IMR-90 (cell line): ENCODE results near the gene SMKR1. TPM values are rescaled to one million over a fixed set of nuclear protein-coding genes. Genes with fewer than 3 reads are reported as not detected.

Experiments used
- ATAC-seq: fragments of 200-7000 bp; cut with Tn5 transposase; 2 replicates; pipeline ENCODE4 v1.9.1; 2020; ENCODE audit warnings: low read depth, mild to moderate bottlenecking, moderate library complexity
- BruUV-seq: library from RNA; stranded (reverse); fragments of 400-500 nt; replicated peaks from 2 replicates; lab custom pipeline; 2021; lab: Mats Ljungman, UMichigan
- CTCF ChIA-PET: fragments of 300-600 bp; formaldehyde crosslinking; extraction: SDS; loops from one replicate; lab custom pipeline; 2021; ENCODE audit warnings: antibody characterized with exemption; lab: Yijun Ruan, JAX
- POLR2A ChIA-PET: fragments of 300-600 bp; sonication (Branson Sonifier 250); formaldehyde crosslinking; loops from one replicate; lab custom pipeline; 2022; ENCODE audit warnings: antibody characterized with exemption; ENCODE audit not compliant: unreplicated experiment; lab: Charles Lee
- DNase-seq: peaks from one replicate; pipeline ENCODE4 v3.0.0; 2013
- H2AFZ ChIP-seq: replicated peaks from 2 replicates; pipeline ENCODE3; 2013; ENCODE audit warnings: low read length, mild to moderate bottlenecking; ENCODE audit not compliant: poor library complexity
- H2AK5ac ChIP-seq: 2 replicates; pipeline ENCODE4 v1.6.1; 2013; ENCODE audit warnings: low read depth, low read length, inconsistent platforms
- H2AK9ac ChIP-seq: replicated peaks from 2 replicates; pipeline ENCODE3; 2013; ENCODE audit warnings: mild to moderate bottlenecking, low read depth, low read length, moderate library complexity; ENCODE audit not compliant: poor library complexity
- H2BK120ac ChIP-seq: 2 replicates; pipeline ENCODE4 v1.6.1; 2013; ENCODE audit warnings: low read depth, low read length, inconsistent platforms
- H2BK15ac ChIP-seq: 3 replicates; pipeline ENCODE4 v1.6.1; 2013; ENCODE audit warnings: low read depth, low read length, inconsistent platforms
- H2BK20ac ChIP-seq: 2 replicates; pipeline ENCODE4 v1.6.1; 2013; ENCODE audit warnings: low read depth, mild to moderate bottlenecking, inconsistent platforms, low read length, moderate library complexity
- H2BK5ac ChIP-seq: 2 replicates; pipeline ENCODE4 v1.6.1; 2013; ENCODE audit warnings: mild to moderate bottlenecking, low read depth, low read length, inconsistent platforms; ENCODE audit not compliant: poor library complexity, severe bottlenecking
- H3K14ac ChIP-seq: replicated peaks from 2 replicates; pipeline ENCODE4 v1.6.1; 2013; ENCODE audit warnings: low read depth, low read length, inconsistent platforms
- H3K18ac ChIP-seq: 2 replicates; pipeline ENCODE4 v1.6.1; 2013; ENCODE audit warnings: low read depth, low read length, control low read depth
- H3K23ac ChIP-seq: 2 replicates; pipeline ENCODE4 v1.6.1; 2013; ENCODE audit warnings: low read depth, low read length, inconsistent platforms
- H3K27ac ChIP-seq: 2 replicates; pipeline ENCODE4 v1.5.1; 2013; ENCODE audit warnings: mild to moderate bottlenecking, control low read depth, low read length; ENCODE audit not compliant: insufficient read depth
- H3K27me3 ChIP-seq: 2 replicates; pipeline ENCODE4 v1.6.1; 2013; ENCODE audit warnings: low read length; ENCODE audit not compliant: control insufficient read depth, insufficient read depth
- H3K36me3 ChIP-seq: 2 replicates; pipeline ENCODE4 v1.6.1; 2013; ENCODE audit warnings: low read length, mixed read lengths; ENCODE audit not compliant: control insufficient read depth, insufficient read depth
- H3K4ac ChIP-seq: 2 replicates; pipeline ENCODE4 v1.6.1; 2013; ENCODE audit warnings: low read depth, low read length, inconsistent platforms
- H3K4me1 ChIP-seq: 2 replicates; pipeline ENCODE4 v1.6.1; 2013; ENCODE audit warnings: low read length, mixed read lengths; ENCODE audit not compliant: control insufficient read depth, insufficient read depth
- H3K4me2 ChIP-seq: 2 replicates; pipeline ENCODE4 v1.6.1; 2013; ENCODE audit warnings: low read depth, mild to moderate bottlenecking, control low read depth, low read length, moderate library complexity
- H3K4me3 ChIP-seq: 2 replicates; pipeline ENCODE4 v1.5.1; 2013; ENCODE audit warnings: low read depth, mild to moderate bottlenecking, control low read depth, low read length, moderate library complexity; ENCODE audit not compliant: insufficient read depth
- H3K56ac ChIP-seq: 2 replicates; pipeline ENCODE4 v1.6.1; 2013; ENCODE audit warnings: low read length, inconsistent platforms; ENCODE audit not compliant: insufficient read depth; ENCODE audit errors: extremely low read depth
- H3K79me1 ChIP-seq, 2 experiments: 2 replicates each; pipeline ENCODE4 v1.6.1; 2013; ENCODE audit warnings: low read length in 2 of 2, inconsistent platforms in 1 of 2, low read depth in 1 of 2
- H3K9ac ChIP-seq: 2 replicates; pipeline ENCODE4 v1.6.1; 2013; ENCODE audit warnings: low read depth, low read length, control low read depth
- H3K9me1 ChIP-seq: 2 replicates; pipeline ENCODE4 v1.6.1; 2013; ENCODE audit warnings: low read length, inconsistent platforms; ENCODE audit not compliant: insufficient read depth
- H3K9me3 ChIP-seq: 2 replicates; pipeline ENCODE4 v1.6.1; 2013; ENCODE audit warnings: low read length; ENCODE audit not compliant: control insufficient read depth, insufficient read depth
- H4K20me1 ChIP-seq: 2 replicates; pipeline ENCODE4 v1.6.1; 2013; ENCODE audit warnings: low read length, inconsistent platforms; ENCODE audit not compliant: insufficient read depth
- H4K5ac ChIP-seq: 2 replicates; pipeline ENCODE4 v1.6.1; 2013; ENCODE audit warnings: mild to moderate bottlenecking, low read depth, low read length, control low read depth
- H4K8ac ChIP-seq, 2 experiments: 2 replicates each; pipeline ENCODE4 v1.6.1; 2013; ENCODE audit warnings: low read depth in 2 of 2, low read length in 2 of 2, control low read depth in 1 of 2, inconsistent platforms in 1 of 2
- H4K91ac ChIP-seq: 2 replicates; pipeline ENCODE4 v1.6.1; 2013; ENCODE audit warnings: low read depth, low read length, inconsistent platforms; ENCODE audit not compliant: insufficient read depth
- CEBPB ChIP-seq: IDR thresholded peaks from 2 replicates; pipeline ENCODE4 v1.6.1; 2012; ENCODE audit warnings: low read depth, low read length, improper control_type of control experiment
- CHD1 ChIP-seq: IDR thresholded peaks from 2 replicates; pipeline ENCODE4 v1.6.1; 2012; ENCODE audit warnings: low read depth, low read length, improper control_type of control experiment
- FOS ChIP-seq: fragments of 150-350 bp; IDR thresholded peaks from 2 replicates; pipeline ENCODE4 v1.6.1; 2016; ENCODE audit warnings: low read depth, low read length
- MAZ ChIP-seq: IDR thresholded peaks from 2 replicates; pipeline ENCODE4 v1.6.1; 2012; ENCODE audit warnings: low read depth, mild to moderate bottlenecking, low read length, improper control_type of control experiment, moderate library complexity, borderline replicate concordance
- MXI1 ChIP-seq: IDR thresholded peaks from 2 replicates; pipeline ENCODE4 v1.6.1; 2012; ENCODE audit warnings: low read depth, mild to moderate bottlenecking, low read length, moderate library complexity, borderline replicate concordance
- POLR2A ChIP-seq: IDR thresholded peaks from 2 replicates; pipeline ENCODE4 v1.6.1; 2012; ENCODE audit warnings: mild to moderate bottlenecking, low read depth, low read length
- RCOR1 ChIP-seq: IDR thresholded peaks from 2 replicates; pipeline ENCODE4 v1.6.1; 2012; ENCODE audit warnings: mild to moderate bottlenecking, low read length, improper control_type of control experiment; ENCODE audit not compliant: insufficient replicate concordance
- RFX5 ChIP-seq: IDR thresholded peaks from 2 replicates; pipeline ENCODE4 v1.8.0; 2012; ENCODE audit warnings: low read depth, mild to moderate bottlenecking, low read length, moderate library complexity
- WGBS, 2 experiments: methylation state at CpG; one replicate each; pipeline versions ENCODE4 v1.1.5 to v1.1.7; 2013; ENCODE audit warnings: missing lambda C conversion rate in 2 of 2; ENCODE audit not compliant: insufficient read length in 1 of 2; ENCODE audit errors: extremely low coverage in 2 of 2; 5-methylcytosine and 5-hydroxymethylcytosine counted together
- dilution Hi-C: fragments of 300-500 bp; cut with HindIII; formaldehyde crosslinking; loops from one replicate; pipeline ENCODE4 v1.14.3; 2018; ENCODE audit warnings: low sequenced_read_pairs; ENCODE audit not compliant: unreplicated experiment
- in situ Hi-C: fragments of 300-500 bp; cut with MboI; formaldehyde crosslinking; loops from 3 replicates; pipeline ENCODE4 v1.14.3; 2019; ENCODE audit warnings: low sequenced_read_pairs, inconsistent platforms, mixed read lengths
- intact Hi-C: fragments of 100-400 bp; cut with micrococcal nuclease; formaldehyde crosslinking; loops from 2 replicates; pipeline ENCODE4 v1.10.0; 2022
- polyA plus RNA-seq, 3 experiments: library from polyadenylated mRNA; depleted of rRNA; stranded (reverse); fragments of >200 nt; gene quantifications; 2 replicates each; pipeline ENCODE4 v1.2.3, GENCODE V29; 2012; ENCODE audit warnings: low replicate concordance in 1 of 3
- total RNA-seq: library from RNA; depleted of rRNA; stranded (reverse); fragments of >200 nt; gene quantifications from 2 replicates; pipeline ENCODE4 v1.2.3, GENCODE V29; 2012
- TF ChIP-seq, protein P1 (sequence below): conservative IDR thresholded peaks from 2 replicates; pipeline ENCODE4 v1.5.1; 2012; ENCODE audit warnings: mild to moderate bottlenecking, low read depth, low read length, improper control_type of control experiment
- TF ChIP-seq, protein P2 (sequence below): fragments of 150-350 bp; IDR thresholded peaks from 2 replicates; pipeline ENCODE4 v1.6.1; 2016; ENCODE audit warnings: low read depth, mild to moderate bottlenecking, low read length, moderate library complexity, borderline replicate concordance

Gene SMKR1
- total and polyA plus RNA-seq, 2 of the 4 experiments (the other 2 are of a cell fraction) = 0.26 TPM; not detected in 1

DNA sequence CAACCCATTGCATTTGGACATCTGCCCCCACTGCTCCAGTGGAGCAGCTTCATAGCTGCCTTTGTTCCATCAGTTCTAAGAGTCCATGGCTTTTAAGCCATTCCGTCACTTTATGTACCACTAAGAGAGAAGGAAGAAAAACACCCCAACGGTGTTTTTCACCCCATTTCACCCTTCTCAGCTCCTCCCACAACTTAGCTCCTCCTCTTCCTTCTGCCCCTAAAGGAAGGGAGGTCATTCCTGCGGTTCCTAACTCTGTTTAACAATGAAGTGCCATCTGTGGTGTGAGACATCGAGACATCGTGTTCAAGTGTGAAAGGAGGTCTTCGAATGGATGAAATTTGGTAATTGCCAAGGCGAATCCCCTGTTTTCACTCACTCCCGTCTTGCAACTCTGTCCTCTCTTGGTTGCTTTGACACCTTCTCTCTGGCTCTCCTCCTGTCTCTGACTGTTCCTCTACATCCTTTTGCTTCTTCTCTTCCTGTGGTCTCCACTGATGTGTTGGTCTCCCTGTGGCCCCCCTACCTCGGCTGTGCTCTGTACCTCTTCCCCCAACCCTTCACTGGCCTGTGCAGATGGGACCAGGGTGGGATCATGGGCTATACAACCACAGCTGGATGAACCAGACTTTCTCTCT lies 23.0 kb downstream of the SMKR1 start:
- Histone ChIP-seq H3K79me1 (no peaks in the 10 kb centered on the region), H3K14ac (no peak overlapping the region), H3K23ac (no peak overlapping the region), H2BK5ac (no peak overlapping the region), H4K91ac (no peak overlapping the region), H4K8ac (no peak overlapping the region), H3K9me3 (no peaks in the 10 kb centered on the region), H3K4me3 (no peak overlapping the region), H4K20me1 (no peaks in the 10 kb centered on the region), H3K36me3 (no peaks in the 10 kb centered on the region), H4K5ac (no peak overlapping the region), H2AK5ac (no peak overlapping the region), H3K18ac (no peak overlapping the region), H3K9ac (no peak overlapping the region), H3K4ac (no peak overlapping the region), H2AFZ (no peak overlapping the region), H3K9me1 (0 out of 2 replicates have a peak, but pooled peaks cover 3% of the 10 kb centered on the region), H2AK9ac (peak overlapping the region; percentile 15), H3K27ac (no peak overlapping the region), H2BK20ac (no peak overlapping the region), H2BK15ac (no peak overlapping the region), H3K27me3 (peaks cover 25% of the 10 kb centered on the region), H3K56ac (no peak overlapping the region), H3K4me1 (no peaks in the 10 kb centered on the region), H2BK120ac (no peak overlapping the region), H3K4me2 (no peak overlapping the region)
- intact Hi-C loops (no loop called here), in situ Hi-C loops (no loop called here), dilution Hi-C loops (no loop called here)
- BruUV-seq = no TSS peak
- TF ChIP-seq CHD1 (no peak), MXI1 (no peak), RFX5 (no peak), FOS (no peak), MAZ (no peak), RCOR1 (no peak), POLR2A (no peak), CEBPB (no peak)
- TF ChIP-seq, protein P1, sequence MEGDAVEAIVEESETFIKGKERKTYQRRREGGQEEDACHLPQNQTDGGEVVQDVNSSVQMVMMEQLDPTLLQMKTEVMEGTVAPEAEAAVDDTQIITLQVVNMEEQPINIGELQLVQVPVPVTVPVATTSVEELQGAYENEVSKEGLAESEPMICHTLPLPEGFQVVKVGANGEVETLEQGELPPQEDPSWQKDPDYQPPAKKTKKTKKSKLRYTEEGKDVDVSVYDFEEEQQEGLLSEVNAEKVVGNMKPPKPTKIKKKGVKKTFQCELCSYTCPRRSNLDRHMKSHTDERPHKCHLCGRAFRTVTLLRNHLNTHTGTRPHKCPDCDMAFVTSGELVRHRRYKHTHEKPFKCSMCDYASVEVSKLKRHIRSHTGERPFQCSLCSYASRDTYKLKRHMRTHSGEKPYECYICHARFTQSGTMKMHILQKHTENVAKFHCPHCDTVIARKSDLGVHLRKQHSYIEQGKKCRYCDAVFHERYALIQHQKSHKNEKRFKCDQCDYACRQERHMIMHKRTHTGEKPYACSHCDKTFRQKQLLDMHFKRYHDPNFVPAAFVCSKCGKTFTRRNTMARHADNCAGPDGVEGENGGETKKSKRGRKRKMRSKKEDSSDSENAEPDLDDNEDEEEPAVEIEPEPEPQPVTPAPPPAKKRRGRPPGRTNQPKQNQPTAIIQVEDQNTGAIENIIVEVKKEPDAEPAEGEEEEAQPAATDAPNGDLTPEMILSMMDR = no peak
- TF ChIP-seq, protein P2, sequence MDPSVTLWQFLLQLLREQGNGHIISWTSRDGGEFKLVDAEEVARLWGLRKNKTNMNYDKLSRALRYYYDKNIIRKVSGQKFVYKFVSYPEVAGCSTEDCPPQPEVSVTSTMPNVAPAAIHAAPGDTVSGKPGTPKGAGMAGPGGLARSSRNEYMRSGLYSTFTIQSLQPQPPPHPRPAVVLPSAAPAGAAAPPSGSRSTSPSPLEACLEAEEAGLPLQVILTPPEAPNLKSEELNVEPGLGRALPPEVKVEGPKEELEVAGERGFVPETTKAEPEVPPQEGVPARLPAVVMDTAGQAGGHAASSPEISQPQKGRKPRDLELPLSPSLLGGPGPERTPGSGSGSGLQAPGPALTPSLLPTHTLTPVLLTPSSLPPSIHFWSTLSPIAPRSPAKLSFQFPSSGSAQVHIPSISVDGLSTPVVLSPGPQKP = no peak
- no peak for DNase-seq
- CTCF ChIA-PET = no interaction called here
- WGBS, 2 experiments = 80% methylated on average over 1 of the region's 9 CpGs; no CpG with 5 or more reads in 1 of the 2 experiments
- no peak for ATAC-seq
- POLR2A ChIA-PET = no interaction called here
